CD4-positive, alpha-beta T cell treated with Interleukin-2 at 100 ng/mL for 4 hours (primary cell): ENCODE results near the gene MAML3.

ENCODE experiments used
- DNase-seq: peaks from one replicate; pipeline ENCODE4 v3.0.0-alpha.2; 2020; ENCODE audit warnings: low spot score

The MAML3 gene

DNA sequence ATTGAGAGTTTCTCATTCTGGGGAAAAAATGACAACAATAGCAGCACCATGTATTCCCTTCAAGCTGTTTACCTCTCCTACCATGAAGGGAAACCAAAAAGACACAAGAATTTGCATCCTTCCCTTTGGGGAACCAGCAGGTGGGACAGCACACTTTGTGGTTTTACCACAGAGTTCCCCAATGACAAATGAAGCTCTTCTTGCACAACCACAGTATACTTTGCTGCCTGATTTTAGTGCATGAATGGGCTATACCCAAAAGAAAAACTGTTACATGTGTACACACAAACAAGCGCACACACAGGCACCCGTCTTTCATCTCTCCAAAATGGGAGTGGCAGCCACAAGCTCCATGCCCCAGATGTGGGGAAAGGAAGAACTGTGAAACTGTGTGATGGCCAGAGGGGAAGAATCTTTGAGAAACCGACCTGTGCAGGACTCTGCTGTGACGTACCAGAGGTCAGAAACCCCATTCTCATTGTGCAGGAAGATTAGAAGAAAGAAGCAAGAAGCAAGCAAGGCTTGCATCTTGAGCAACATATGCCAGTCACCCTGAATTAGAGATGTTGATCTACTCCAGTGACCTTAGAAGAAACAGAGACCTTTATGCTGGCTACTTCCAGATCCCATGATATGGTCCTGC is 2.7 kb upstream of the MAML3 start:
- DNase-seq: peak; percentile 30

DNA sequence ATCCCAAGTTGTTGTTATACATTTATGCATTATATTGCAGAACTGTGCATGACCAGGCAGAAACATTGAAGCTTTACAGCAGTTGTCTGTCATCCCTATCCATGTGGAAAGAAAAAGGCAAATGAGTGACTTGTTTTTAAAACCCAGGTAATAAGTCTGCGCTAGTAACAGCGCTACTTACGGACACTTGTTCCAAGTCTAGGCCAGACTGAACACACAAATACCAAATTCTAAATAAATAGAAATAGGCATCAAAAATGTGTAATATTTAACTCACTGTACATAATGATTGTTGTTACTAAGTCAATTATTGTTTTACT is 548 bp upstream of the MAML3 start:
- DNase-seq: no peak

DNA sequence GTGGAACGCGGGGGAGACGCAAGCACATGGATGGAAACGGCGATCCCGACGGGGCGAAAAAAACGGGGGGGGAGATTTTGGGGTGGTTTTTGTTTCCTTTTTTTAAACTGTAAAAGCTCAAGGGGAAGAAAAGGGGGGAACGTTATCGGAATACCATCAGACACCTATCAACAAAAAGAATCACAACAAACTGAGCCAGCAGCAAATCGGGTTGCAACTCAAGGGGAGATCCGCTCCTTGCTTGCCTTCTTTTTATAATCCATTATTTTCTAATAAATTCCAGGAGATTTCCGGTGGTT is 616 bp downstream of the MAML3 start:
- no peak for DNase-seq

DNA sequence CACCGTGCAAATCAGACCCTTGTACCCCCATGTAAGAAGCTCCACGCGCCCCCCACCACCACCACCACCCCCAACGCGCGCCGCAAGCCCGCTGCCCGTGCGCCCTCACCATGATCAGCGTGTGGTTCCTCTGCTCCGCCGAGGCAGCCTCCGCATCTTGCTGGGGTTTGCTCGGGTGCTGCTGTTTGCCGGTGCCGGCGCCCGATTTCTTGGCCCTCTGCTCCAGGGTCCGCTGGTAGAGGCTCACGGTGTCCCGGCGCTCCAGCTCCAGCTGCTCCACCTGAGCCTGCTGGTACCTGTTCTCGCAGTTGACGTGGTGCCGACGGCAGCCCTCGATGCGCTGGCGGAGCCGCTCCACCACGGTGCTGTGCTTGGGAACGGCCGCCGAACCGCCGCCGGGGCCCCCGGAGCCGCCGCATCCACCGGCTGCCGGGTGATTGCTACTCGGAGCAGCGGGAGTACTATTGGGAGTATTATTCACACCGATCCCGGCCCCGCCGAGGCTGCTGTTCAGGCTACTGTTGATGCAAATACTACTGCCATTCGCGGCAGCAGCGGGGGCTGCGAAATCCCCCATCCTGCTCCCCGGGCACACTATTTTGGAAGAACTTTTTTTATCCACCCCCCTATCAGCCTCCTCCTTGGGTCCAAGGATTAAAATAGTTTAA is 1.1 kb downstream of the MAML3 start:
- peak; percentile 28 for DNase-seq

GRCh38 chr4:140152013-140152703 is 1.8 kb downstream of the MAML3 start:
- DNase-seq: peak; percentile 64

GRCh38 chr4:140151699-140152012 is 2.3 kb downstream of the MAML3 start:
- peak; percentile 49 for DNase-seq

DNA sequence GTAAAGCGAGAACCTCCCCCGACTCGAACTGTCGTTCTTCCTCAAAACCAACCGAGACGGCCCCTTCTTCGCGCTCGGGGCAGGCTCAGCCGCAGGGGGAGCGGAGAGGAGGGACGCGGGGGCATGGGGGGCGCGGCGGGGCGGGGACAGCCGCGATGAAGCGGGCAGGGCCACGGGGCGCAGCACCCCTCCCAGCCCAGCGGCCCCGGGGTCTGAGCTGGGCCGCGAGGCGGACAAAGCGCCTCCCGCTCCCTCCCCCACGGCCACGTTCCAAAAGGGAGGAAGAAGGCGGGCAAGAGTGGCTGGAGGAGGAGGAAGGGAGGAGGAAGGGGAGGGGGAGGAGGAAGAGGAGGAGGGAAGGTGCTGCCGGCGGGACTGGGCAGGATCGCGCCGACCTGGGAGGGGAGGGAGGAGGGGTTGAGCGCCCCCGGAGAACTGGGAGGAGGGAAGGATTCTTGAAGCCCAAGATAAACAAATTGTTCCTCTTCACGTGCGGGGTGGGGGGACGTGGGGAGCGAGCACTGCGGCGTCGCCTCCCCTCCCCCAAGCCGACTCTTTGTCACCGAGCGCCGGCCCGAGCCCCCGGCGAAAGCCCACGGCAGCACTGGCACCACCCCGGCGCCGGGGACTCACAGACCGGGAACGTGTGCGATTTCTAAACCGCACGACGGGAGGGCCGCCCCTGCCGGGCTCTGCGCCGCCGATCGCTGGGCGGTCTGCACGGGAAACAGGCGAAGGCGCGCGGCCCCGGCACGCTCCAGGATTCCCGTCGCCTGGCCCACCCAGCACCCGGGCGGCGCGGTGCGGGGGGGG is 2.9 kb downstream of the MAML3 start:
- peak; percentile 61 for DNase-seq

DNA sequence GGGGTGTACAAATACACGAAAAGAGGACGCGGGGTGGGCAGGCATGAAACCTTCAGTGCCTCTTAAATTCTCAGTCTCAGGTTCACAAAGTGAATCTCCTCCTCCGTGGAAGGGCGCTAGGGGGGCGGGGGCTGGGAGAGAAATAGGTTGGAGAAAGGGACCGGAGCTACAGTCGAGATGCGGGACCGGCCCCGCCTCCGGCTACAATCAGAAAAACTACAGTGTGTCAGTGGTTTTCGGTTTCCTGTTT is 3.4 kb downstream of the MAML3 start:
- no peak for DNase-seq

GRCh38 chr4:140149846-140150635 is 3.9 kb downstream of the MAML3 start:
- DNase-seq: peak; percentile 57

DNA sequence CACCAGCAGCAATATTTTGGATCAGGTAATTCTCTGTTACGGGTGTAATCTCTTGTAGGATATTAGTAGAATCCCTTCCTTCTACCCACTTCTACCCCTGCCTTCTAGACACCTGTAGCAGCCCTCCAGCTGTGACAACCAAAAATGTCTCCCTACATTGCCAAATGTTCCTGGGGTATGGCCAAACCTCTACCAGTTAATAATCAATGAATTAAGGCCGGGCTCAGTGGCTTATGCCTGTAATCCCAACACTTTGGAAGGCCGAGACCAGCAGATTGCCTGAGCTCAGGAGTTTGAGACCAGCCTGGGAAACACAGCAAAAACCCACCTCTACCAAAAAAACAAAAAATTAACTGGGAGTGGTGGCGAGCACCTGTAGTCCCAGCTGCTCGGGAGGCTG is 9.9 kb downstream of the MAML3 start:
- DNase-seq: no peak

DNA sequence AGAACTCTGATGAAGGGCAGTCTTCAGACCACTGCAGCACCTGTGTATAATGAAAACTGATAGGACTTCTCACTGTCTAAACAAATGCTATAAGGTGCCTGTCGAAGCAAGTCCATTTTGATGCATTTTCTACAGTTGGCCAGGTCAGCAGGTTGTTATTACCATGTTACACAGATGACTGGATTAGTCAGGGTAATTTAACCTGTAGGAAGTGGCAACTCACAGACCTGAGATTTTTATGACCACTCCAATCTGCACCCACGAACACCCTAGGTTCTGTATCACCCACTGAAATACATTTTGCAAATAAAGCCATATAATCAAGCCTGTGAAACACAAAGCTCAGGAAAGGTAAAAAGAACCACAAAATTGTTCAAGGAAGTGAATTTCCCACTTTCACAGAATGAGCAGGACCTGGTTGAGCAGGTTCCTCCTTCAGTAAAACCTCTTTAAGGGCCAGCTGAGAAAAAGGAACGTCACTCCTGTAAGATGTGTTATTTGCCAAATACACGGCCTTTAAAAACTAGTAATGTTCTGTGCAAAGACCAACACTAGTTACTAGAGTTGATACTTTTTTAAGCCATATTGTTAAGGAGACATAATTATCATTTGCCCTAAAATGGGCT is 12.7 kb downstream of the MAML3 start:
- no peak for DNase-seq

DNA sequence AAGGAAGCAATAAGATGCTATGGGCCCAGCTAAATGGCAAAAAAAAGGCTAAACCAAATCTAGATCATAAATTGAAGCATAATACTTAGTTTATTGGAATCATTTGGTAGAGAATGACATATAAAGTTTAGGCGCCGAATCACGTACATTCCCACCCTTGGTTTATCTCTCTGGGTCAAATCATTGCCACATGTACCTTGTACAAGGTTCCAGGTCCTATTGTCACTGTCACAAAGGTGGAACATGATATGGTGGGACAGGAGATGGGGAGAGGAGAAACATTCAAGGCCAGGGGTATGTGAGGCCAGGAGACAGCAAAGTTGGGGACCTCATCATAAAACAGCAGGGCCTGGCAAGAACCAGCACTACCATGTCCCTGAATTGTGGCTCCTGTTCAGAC is 13.4 kb downstream of the MAML3 start:
- DNase-seq: no peak

DNA sequence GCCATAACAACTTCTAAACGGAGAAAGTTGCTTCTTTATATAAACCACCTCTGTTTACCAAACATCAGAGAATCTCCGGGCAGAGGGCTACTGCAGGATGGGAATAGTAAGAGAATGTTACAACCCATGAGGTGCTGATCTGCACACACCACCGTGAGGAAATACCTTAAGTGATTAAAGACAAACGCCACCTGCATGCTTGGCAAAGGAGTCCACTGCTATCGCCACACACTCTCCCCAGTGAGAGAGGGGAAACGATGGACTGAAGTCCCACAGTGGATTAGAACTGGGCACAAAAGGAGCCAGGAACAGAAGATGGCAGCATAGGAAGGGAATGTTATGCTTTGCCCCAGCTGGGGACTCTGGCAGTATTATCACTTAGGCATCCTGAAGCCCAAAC is 15.6 kb downstream of the MAML3 start:
- no peak for DNase-seq

DNA sequence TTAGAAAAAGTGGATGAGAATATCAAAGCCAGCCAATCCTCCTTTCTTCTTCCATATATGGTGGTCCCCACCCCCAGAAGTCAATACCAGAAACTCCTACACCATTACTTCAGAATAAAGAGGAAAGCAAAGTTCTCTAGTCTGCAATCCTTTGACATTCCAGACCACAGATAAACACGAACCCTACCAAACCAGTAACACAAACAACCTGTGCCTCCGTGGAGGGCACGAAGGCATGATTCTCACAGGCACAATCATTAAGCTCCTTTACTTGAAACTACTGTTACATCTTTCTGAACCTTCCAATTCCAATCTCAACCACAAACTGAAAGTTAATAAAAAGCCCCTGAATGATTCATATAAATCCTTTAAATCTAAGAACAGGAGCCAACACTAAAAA is 16.3 kb downstream of the MAML3 start:
- DNase-seq: no peak

- no peak for DNase-seq
Measured at GRCh38 chr4:140136509-140136908, 17.5 kb downstream of the MAML3 start.

- DNase-seq: no peak
Measured at GRCh38 chr4:140135529-140136088, 18.4 kb downstream of the MAML3 start.

- no peak for DNase-seq
Measured at GRCh38 chr4:140134746-140135425, 19.1 kb downstream of the MAML3 start.

- no peak for DNase-seq
Measured at GRCh38 chr4:140133576-140133975, 20.4 kb downstream of the MAML3 start.

- no peak for DNase-seq
Measured at GRCh38 chr4:140131675-140132229, 22.2 kb downstream of the MAML3 start.

GRCh38 chr4:140130677-140131076 is 23.3 kb downstream of the MAML3 start:
- DNase-seq: no peak

DNA sequence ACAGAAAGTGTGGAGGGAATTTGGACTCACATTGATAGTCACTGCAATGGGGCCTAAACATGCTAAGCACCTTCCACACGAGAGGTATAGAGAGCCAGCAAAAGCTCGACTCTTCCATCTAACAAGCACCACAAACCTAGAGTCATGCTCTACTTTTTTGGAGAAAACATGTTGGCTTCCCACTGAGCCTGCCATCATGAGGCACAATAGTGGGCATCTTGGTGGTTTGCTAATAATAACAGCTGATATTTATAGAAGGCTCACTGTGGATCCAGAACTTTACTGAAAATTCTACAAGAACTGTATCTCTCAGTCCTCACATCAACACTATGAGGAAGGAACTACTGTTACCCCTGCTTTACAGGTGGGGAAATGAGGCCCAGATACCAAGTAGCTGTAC is 26.6 kb downstream of the MAML3 start:
- DNase-seq: no peak
